Mesendoderm (in vitro differentiated cells): ENCODE results near the gene CMTM8.

ENCODE experiments used
- DNase-seq: peaks from one replicate; pipeline ENCODE4 v3.0.0; 2013
- H2AK5ac ChIP-seq: 2 replicates; pipeline ENCODE4 v1.6.1; 2013; ENCODE audit warnings: low read length, inconsistent platforms
- H2BK120ac ChIP-seq: 2 replicates; pipeline ENCODE4 v1.6.1; 2013; ENCODE audit warnings: low read depth, mild to moderate bottlenecking, low read length, moderate library complexity, mixed read lengths
- H2BK15ac ChIP-seq: replicated peaks from 2 replicates; pipeline ENCODE4 v1.6.1; 2013; ENCODE audit warnings: low read depth, mild to moderate bottlenecking, moderate library complexity
- H2BK5ac ChIP-seq: 2 replicates; pipeline ENCODE4 v1.6.1; 2013; ENCODE audit warnings: low read length, inconsistent platforms
- H3K18ac ChIP-seq: 2 replicates; pipeline ENCODE4 v1.6.1; 2013; ENCODE audit warnings: mild to moderate bottlenecking, low read length, mixed read lengths
- H3K23ac ChIP-seq: one replicate; pipeline ENCODE4 v1.6.1; 2013; ENCODE audit warnings: low read length
- H3K27ac ChIP-seq: 2 replicates; pipeline ENCODE4 v1.5.1; 2013; ENCODE audit warnings: low read depth, mild to moderate bottlenecking, inconsistent platforms, low read length, moderate library complexity
- H3K27me3 ChIP-seq: 2 replicates; pipeline ENCODE4 v1.6.1; 2013; ENCODE audit warnings: low read length, control low read depth, mild to moderate bottlenecking, inconsistent platforms; ENCODE audit not compliant: insufficient read depth, poor library complexity
- H3K36me3 ChIP-seq: 2 replicates; pipeline ENCODE4 v1.6.1; 2013; ENCODE audit warnings: low read length, inconsistent platforms; ENCODE audit not compliant: control insufficient read depth, insufficient read depth
- H3K4ac ChIP-seq: one replicate; pipeline ENCODE4 v1.6.1; 2013; ENCODE audit warnings: low read depth, mild to moderate bottlenecking, low read length, moderate library complexity
- H3K4me1 ChIP-seq: 2 replicates; pipeline ENCODE4 v1.6.1; 2013; ENCODE audit warnings: low read depth, low read length, inconsistent platforms; ENCODE audit not compliant: control insufficient read depth
- H3K4me2 ChIP-seq: 2 replicates; pipeline ENCODE4 v1.6.1; 2013; ENCODE audit warnings: low read length
- H3K4me3 ChIP-seq: 2 replicates; pipeline ENCODE4 v1.5.1; 2013; ENCODE audit warnings: mild to moderate bottlenecking, low read length
- H3K56ac ChIP-seq: one replicate; pipeline ENCODE4 v1.6.1; 2013; ENCODE audit warnings: low read length
- H3K79me1 ChIP-seq: 2 replicates; pipeline ENCODE4 v1.6.1; 2013; ENCODE audit warnings: low read length, inconsistent platforms
- H3K79me2 ChIP-seq: 2 replicates; pipeline ENCODE4 v1.6.1; 2013; ENCODE audit warnings: mild to moderate bottlenecking, low read length; ENCODE audit not compliant: control insufficient read depth, insufficient read depth
- H3K9ac ChIP-seq: 2 replicates; pipeline ENCODE4 v1.6.1; 2013; ENCODE audit warnings: low read length, inconsistent platforms
- H4K5ac ChIP-seq: one replicate; pipeline ENCODE4 v1.6.1; 2013; ENCODE audit warnings: low read length
- H4K8ac ChIP-seq: one replicate; pipeline ENCODE4 v1.6.1; 2013; ENCODE audit warnings: low read depth, mild to moderate bottlenecking, control low read depth, low read length, moderate library complexity
- WGBS: extraction: QIAGEN DNeasy Blood & Tissue Kit; methylation state at CpG from one replicate; pipeline ENCODE4 v1.1.7; 2013; ENCODE audit warnings: low lambda C conversion rate, missing lambda C conversion rate; ENCODE audit not compliant: insufficient coverage; ENCODE audit errors: extremely low coverage; 5-methylcytosine and 5-hydroxymethylcytosine counted together

CMTM8 gene

GRCh38 chr3:32310918-32311839 is 72.7 kb downstream of the CMTM8 start:
- Histone ChIP-seq H3K4ac (no peak overlapping the region), H3K9ac (no peak overlapping the region), H3K36me3 (no peaks in the 10 kb centered on the region), H3K4me1 (peaks cover 2% of the 10 kb centered on the region), H3K79me1 (no peaks in the 10 kb centered on the region), H3K27ac (no peak overlapping the region), H4K8ac (no peak overlapping the region), H2BK5ac (no peak overlapping the region), H2BK15ac (no peak overlapping the region), H4K5ac (no peak overlapping the region), H3K4me2 (no peak overlapping the region), H2AK5ac (no peak overlapping the region), H2BK120ac (no peak overlapping the region), H3K79me2 (no peaks in the 10 kb centered on the region), H3K23ac (no peak overlapping the region), H3K4me3 (no peak overlapping the region), H3K56ac (no peak overlapping the region), H3K18ac (no peak overlapping the region), H3K27me3 (no peaks in the 10 kb centered on the region)
- no peak for DNase-seq
- 100% methylated on average over 2 of the region's 15 CpGs for WGBS

DNA sequence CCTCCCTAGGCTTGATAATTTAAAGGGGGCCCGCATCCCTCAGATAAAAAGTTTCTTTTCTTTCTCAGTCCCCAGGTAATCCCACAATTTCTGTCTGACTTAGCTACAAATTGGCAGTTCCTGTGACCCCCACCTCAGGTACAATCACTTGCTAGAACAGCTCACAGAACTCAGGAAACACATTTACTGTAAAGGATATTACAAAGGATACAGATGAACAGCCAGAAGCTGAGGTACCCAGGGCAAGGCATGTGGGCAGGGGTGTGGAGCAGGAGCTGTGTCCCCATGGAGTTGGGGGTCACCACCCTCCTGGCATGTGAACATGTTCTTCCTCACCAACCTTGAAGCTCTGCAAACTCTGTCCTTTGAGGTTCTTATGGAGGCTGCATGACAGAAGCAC is 73.8 kb downstream of the CMTM8 start:
- H3K4ac ChIP-seq = no peak overlapping the region
- no peak overlapping the region for H3K4me3 ChIP-seq
- no peak overlapping the region for H3K56ac ChIP-seq
- no peak overlapping the region for H3K18ac ChIP-seq
- DNase-seq = no peak
- H3K79me1 ChIP-seq = no peaks in the 10 kb centered on the region
- H2BK5ac ChIP-seq = no peak overlapping the region
- no peak overlapping the region for H3K4me2 ChIP-seq
- H3K4me1 ChIP-seq = peaks cover 2% of the 10 kb centered on the region
- H2BK15ac ChIP-seq = no peak overlapping the region
- no peaks in the 10 kb centered on the region for H3K27me3 ChIP-seq
- H3K36me3 ChIP-seq = no peaks in the 10 kb centered on the region
- H3K79me2 ChIP-seq = no peaks in the 10 kb centered on the region
- no peak overlapping the region for H4K5ac ChIP-seq
- no peak overlapping the region for H2BK120ac ChIP-seq
- WGBS = no CpG with 5 or more reads among the region's 1 CpG
- H3K27ac ChIP-seq = no peak overlapping the region
- H3K9ac ChIP-seq = no peak overlapping the region
- H4K8ac ChIP-seq = no peak overlapping the region
- no peak overlapping the region for H2AK5ac ChIP-seq
- H3K23ac ChIP-seq = no peak overlapping the region

GRCh38 chr3:32313169-32313568 is 74.7 kb downstream of the CMTM8 start:
- H3K4me1 ChIP-seq = no peaks in the 10 kb centered on the region
- no peak overlapping the region for H3K4ac ChIP-seq
- no peak overlapping the region for H3K4me3 ChIP-seq
- H4K8ac ChIP-seq = no peak overlapping the region
- H3K9ac ChIP-seq = no peak overlapping the region
- no peaks in the 10 kb centered on the region for H3K79me1 ChIP-seq
- H2BK120ac ChIP-seq = no peak overlapping the region
- no peak overlapping the region for H3K56ac ChIP-seq
- H3K79me2 ChIP-seq = no peaks in the 10 kb centered on the region
- no peak overlapping the region for H4K5ac ChIP-seq
- no peak for DNase-seq
- H3K36me3 ChIP-seq = no peaks in the 10 kb centered on the region
- H2BK15ac ChIP-seq = no peak overlapping the region
- WGBS = no CpG with 5 or more reads among the region's 6 CpGs
- no peak overlapping the region for H2BK5ac ChIP-seq
- H3K4me2 ChIP-seq = no peak overlapping the region
- no peaks in the 10 kb centered on the region for H3K27me3 ChIP-seq
- H3K18ac ChIP-seq = no peak overlapping the region
- H3K23ac ChIP-seq = no peak overlapping the region
- no peak overlapping the region for H3K27ac ChIP-seq
- no peak overlapping the region for H2AK5ac ChIP-seq

DNA sequence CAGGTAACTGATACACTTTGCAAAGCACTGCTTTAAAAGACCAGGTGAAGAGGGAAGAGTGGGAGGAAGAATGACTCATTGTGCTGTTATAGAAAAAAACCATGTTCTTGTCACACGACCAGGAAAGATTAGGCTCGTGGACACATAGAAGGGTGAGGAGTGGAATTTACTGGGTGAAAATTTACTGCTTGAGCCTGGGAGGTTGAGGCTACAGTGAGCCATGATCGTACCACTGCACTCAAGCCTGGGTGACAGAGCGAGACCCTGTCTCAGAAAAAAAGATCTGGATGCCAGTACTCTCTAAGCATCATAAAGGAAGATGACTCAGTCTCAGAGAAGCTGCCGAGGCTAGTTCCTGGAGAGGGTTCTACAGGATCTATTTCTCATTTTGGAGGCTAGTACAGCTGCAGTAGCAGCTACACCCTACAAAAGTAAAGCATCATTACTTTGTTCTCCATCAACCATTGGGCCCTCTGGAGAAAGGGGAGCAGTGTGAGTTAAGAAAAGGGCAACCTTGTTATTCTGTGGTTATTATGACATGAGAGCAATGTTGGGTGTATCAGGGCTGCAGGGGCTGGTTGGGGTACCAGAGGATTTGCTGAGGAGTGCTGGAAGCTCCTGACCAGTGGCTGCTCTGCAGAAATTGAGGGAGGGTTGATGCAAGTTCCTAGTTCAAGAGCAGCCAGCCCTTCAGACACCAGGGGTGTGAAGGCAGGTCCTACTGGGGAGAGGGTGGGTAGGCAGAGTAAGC is 75.4 kb downstream of the CMTM8 start:
- H3K36me3 ChIP-seq = no peaks in the 10 kb centered on the region
- no peak overlapping the region for H2BK5ac ChIP-seq
- H3K4me3 ChIP-seq = no peak overlapping the region
- H2AK5ac ChIP-seq = no peak overlapping the region
- H3K27ac ChIP-seq = no peak overlapping the region
- H3K23ac ChIP-seq = no peak overlapping the region
- no peak overlapping the region for H3K4ac ChIP-seq
- no peak overlapping the region for H2BK120ac ChIP-seq
- H3K4me2 ChIP-seq = no peak overlapping the region
- no peak overlapping the region for H3K9ac ChIP-seq
- no peak overlapping the region for H4K5ac ChIP-seq
- H4K8ac ChIP-seq = no peak overlapping the region
- no peaks in the 10 kb centered on the region for H3K79me2 ChIP-seq
- no peak for DNase-seq
- no peak overlapping the region for H2BK15ac ChIP-seq
- no CpG with 5 or more reads among the region's 5 CpGs for WGBS
- H3K79me1 ChIP-seq = no peaks in the 10 kb centered on the region
- H3K4me1 ChIP-seq = no peaks in the 10 kb centered on the region
- no peak overlapping the region for H3K18ac ChIP-seq
- no peak overlapping the region for H3K56ac ChIP-seq
- H3K27me3 ChIP-seq = no peaks in the 10 kb centered on the region

DNA sequence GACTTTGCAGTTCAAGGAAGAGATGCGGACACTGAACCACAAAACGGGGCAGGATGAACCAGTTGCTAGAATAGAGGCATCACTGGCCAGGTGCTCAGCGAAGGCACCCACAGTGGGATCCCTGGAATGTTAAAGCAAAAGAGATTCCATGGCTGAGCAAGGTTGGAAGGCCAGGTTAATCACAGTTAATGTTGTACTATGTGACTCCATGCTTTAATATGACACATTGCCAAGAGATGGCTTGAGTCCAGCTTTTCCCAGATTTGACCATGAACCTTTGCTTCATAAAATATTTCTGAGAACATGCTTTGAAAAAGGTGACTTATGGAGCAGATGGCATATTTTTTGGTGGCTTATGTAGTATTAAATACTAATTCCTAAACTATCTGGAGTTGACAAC is 77.0 kb downstream of the CMTM8 start:
- no peak overlapping the region for H3K4ac ChIP-seq
- no peaks in the 10 kb centered on the region for H3K36me3 ChIP-seq

More for the DNA sequence above, 77.0 kb downstream of the CMTM8 start:
- H2BK15ac ChIP-seq = no peak overlapping the region
- no peak overlapping the region for H3K56ac ChIP-seq
- H3K79me2 ChIP-seq = no peaks in the 10 kb centered on the region
- no peak overlapping the region for H2AK5ac ChIP-seq
- no peak overlapping the region for H4K5ac ChIP-seq
- no peak overlapping the region for H3K27ac ChIP-seq
- no peak overlapping the region for H3K4me2 ChIP-seq
- H4K8ac ChIP-seq = no peak overlapping the region
- no peaks in the 10 kb centered on the region for H3K79me1 ChIP-seq
- H2BK5ac ChIP-seq = no peak overlapping the region
- DNase-seq = no peak
- no peak overlapping the region for H3K9ac ChIP-seq
- no peaks in the 10 kb centered on the region for H3K27me3 ChIP-seq
- no peaks in the 10 kb centered on the region for H3K4me1 ChIP-seq
- H3K18ac ChIP-seq = no peak overlapping the region
- H3K23ac ChIP-seq = no peak overlapping the region
- no CpG with 5 or more reads among the region's 3 CpGs for WGBS
- no peak overlapping the region for H2BK120ac ChIP-seq
- no peak overlapping the region for H3K4me3 ChIP-seq
